HG03103 (cell line): ENCODE results near the gene MYO5B.

Experiments used
- ATAC-seq: cut with Tn5 transposase; IDR thresholded peaks from one replicate; pipeline ENCODE4 v1.9.1; 2021; ENCODE audit warnings: low read depth; ENCODE audit not compliant: unreplicated experiment

The MYO5B gene

GRCh38 chr18:50189160-50189559 lies 5.8 kb downstream of the MYO5B start:
- no peak for ATAC-seq

GRCh38 chr18:50188652-50189051 lies 6.3 kb downstream of the MYO5B start:
- no peak for ATAC-seq

GRCh38 chr18:50187659-50188058 lies 7.3 kb downstream of the MYO5B start:
- no peak for ATAC-seq

DNA sequence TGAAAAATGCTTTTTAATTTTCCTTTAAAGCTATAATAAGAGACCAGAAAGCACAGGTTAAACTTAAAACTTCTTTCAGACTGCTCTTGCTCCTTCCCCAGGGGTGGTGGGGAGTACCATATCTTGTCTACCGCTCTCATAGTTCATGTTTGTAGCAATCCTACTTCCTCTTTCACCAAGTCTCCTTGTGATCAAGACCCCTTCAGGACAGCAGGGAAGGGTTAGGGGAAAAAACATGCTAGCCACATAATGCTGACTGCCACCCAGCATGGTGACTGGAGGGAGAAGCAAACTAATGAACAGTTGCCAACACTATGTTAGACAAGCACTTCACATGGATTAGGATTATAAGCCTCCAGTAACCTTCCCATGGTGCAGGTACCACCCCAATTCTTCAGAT lies 8.6 kb downstream of the MYO5B start:
- no peak for ATAC-seq

GRCh38 chr18:50183556-50183955 lies 11.4 kb downstream of the MYO5B start:
- ATAC-seq, result no peak

DNA sequence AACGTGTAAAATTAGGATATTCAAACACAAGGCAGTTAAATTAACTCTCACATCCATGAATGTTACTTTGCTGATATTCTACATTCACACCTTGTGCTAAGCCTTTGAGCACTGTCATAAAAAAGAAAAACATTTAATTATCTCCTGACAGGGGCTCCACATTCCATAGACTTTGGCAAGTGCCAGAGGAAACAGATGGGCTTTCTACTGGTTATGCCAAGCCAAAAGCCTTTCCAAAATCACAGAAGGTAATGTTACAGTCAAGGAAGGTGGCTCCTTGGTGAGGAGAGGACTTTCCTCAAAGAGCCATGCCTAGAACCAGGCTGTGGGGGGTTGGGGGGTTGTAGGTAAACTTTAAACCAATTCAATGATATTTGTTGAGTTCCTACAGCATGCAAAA lies 12.4 kb downstream of the MYO5B start:
- ATAC-seq, result no peak

DNA sequence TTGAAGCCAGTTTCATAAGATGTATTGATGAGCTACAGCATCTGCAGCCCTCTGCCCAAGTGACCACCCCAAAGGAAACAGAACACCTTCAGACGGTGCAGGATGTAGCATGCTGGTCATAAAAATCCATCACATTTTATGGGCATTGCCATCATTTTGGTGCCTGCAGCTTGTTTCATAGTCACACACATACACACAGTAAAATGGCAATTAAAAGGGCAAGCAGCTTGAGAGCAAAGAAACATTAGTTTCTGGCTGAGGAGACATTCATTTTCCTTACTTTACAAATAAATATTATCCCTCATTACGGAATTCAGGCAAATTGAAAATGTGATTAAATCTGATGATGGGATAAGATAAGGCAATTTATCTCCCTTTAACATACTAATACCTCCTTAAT lies 13.4 kb downstream of the MYO5B start:
- ATAC-seq, result no peak

GRCh38 chr18:50179465-50179864 lies 15.5 kb downstream of the MYO5B start:
- ATAC-seq, result no peak

DNA sequence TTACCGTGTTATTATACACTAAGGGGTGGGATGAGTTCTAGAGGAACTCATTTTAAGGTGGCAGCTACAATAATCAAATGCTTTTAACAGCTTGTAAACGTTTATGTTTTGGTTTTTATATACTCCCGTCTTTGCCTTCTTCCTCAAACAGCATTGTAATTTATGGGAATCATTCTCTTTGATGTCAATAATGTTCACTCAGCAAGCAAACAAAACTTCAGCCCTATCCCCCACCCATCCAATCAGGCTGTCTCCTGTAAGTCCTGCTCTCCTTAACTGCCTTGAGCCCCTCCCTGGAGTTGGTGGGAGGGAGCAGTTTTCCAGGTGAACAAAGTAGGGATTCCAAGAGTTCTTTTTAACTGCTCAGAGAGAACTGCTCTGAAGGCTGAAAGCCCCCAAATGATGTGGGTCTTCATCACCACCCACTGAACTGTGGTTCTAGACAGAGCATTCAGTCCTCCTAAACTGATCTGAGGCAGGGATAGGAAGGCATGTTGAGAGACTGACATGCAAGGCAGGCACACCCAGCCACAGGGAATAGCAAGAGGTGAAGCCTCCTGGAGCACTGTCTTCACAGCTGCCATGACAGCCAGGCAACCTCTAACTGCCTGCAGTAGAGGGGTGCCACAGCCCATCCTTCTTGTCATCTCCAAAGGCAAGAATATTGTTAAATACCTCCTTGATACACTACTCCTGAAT lies 17.5 kb downstream of the MYO5B start:
- no peak for ATAC-seq

- no peak for ATAC-seq
Measured at GRCh38 chr18:50172367-50172766, 22.6 kb downstream of the MYO5B start.

- ATAC-seq, result no peak
Measured at GRCh38 chr18:50171406-50171805, 23.5 kb downstream of the MYO5B start.

- ATAC-seq, result no peak
Measured at GRCh38 chr18:50170004-50170403, 24.9 kb downstream of the MYO5B start.

DNA sequence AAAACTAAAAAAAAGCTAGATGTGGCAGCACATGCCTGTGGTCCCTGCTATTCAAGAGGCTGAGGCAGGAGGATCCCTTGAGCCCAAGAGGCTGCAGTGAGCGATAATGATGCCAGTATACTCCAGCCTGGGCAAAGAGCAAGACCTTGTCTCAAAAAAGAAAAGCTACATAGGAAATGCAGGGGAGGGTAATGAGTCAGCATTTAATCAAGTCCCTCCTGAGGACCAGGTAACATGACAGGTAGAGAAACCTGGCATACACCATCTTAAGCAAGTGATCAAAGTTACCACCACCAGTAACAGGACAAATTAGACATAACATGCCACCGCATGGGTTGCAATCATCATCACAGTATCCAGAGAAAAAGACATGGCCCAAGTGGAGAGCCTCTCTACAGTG lies 25.8 kb downstream of the MYO5B start:
- no peak for ATAC-seq

DNA sequence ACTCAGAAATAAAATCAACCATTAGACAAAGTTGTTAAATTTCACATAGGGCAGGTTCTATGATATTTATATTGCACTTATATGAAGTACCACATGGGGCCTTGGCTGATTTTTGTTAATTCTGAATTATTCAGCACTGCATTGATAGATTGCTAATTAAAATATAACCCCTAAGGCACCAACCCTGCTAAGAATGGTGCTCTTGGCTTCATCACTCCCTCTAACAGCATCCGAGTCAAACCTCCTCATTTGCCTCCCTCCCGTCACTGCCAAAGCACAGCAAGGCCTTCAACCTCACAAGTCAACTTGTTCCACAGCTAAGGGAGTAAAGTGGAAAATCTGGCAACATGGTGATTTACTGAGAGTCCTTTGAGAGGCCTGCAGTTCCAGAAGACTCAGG lies 27.0 kb downstream of the MYO5B start:
- ATAC-seq, result no peak

DNA sequence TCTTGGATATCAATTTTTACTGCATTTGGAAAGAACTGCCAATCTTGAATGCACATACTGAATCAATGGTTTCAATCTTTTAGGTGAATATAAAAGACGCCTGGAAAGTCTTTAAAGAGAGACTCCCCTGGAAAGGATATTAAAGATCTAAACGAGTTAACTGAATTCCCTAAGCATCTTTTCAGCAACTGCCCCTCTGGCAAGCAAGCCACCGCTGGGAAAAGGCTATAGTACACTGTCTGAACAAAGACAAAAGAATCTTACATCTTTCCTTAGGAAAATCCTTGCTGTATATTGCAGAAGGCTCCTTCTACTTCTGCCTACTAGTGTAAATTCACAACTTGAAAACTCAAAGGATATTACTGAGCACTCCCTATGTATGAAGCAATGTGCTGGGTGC lies 28.0 kb downstream of the MYO5B start:
- no peak for ATAC-seq

GRCh38 chr18:50163505-50163904 lies 31.4 kb downstream of the MYO5B start:
- ATAC-seq, result no peak

- ATAC-seq, result no peak
Measured at GRCh38 chr18:50162486-50163304, 32.3 kb downstream of the MYO5B start.

DNA sequence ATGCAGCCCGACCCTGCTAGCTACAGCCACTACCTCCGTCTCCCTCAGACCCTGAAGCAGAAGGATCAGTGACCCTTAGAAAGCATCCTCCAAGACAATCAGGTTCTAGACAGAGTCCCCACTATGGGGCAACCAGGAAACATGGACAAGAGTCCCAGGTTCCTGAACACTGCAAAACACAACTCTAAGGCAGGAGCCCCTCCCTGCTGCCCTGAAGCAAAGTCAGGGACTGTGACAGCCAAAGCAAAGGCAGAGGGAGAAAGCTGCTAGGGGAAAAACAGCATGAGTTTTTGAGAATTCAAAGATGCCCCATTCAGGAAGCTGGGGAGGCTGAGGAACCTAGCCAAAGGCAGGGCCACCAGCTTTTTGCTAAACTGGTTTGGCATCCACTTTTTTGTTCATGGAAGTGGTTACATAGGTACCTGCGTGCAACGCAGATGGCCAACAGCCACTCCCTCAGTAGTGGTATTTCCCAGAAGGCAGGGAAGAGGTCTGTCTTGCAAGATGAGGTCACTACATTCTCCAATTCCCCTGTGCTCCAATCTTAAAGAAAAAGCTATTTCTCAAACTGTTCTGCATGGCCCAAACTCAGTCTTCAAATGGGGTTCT lies 33.2 kb downstream of the MYO5B start:
- no peak for ATAC-seq

DNA sequence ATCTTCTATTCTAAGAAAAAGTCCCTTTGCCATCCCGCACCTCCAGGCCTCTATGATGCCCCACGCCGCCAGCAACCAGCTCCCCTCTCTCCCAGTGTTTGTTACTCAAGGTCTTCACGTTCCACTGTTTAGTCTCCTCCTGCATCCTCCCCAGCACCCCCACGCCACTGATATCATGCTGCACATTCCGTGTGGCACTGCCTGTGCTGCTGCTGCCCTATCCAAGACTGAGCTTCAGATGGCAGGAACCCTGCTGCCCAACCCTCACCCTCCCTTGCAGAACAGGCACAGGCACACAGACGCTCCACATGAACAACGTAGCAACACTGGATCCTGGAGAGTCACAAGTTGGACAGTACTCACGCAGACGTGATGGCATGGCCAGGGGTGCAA lies 35.3 kb downstream of the MYO5B start:
- no peak for ATAC-seq

DNA sequence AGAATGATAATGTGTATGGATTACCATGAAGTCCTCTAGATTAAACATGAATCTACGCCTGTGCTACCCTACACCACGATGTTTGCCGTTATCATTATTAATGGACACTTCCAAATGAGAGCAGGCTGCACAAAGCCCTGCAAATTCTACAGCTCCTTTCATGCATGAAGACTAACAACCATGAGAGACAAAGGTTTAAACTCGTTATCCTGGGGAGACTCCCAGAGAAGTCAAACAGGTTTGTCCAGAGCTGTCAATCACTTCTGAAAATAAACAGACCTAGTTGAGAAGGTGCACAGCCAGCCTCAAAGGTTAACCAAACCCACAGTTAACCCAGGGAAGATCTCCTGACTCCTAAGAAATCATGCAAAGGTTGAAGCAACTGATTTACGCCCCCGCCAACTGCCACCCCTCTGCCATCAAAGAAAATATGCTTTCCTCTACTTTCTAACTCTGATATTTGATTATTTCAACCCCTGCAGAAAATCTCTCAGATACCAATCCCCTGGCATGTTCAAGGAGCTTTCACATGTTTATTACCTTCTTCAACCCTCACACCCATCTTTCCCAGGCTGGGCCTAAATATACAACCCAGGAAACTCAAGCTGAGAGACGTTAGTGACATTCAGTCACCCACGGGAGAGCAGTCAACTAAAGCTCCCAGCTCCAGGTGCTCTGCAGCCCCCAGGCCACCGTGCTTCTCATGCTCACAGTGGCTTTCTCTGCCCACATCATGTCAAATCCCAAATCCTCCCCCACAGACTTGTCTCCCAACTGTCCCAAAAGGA lies 35.9 kb downstream of the MYO5B start:
- no peak for ATAC-seq

DNA sequence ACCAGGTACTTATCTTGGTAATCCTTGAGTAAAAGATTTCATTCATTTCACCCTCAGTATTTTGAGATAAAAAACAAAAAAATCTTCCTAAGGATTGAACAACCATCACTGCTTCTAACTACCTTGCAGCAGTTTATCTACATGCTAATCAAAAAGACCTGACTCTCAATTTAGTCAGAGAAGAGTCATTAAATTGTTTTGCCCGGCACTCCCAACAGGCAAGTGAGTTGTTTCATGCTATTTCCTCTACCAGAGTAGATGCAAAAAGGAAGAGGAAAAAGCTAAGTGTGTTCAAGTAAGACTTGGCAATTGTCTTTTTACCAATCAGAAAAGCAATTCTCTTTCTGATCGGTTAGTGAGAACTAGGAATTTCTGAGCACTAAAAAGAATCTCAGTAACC lies 39.5 kb downstream of the MYO5B start:
- no peak for ATAC-seq
